NCI-H510A treated with DMSO at 0.1 percent for 48 hours (cell line): ENCODE results near the gene ZNF365.
"Not testable (repeated sequence)": the region's sequence is repeated elsewhere in the genome, so short reads cannot be mapped to it uniquely, and the experiment has no call there.

ENCODE experiments used
- DNase-seq: peaks from one replicate; lab custom pipeline; 2025; lab: John Stamatoyannopoulos, UW

ZNF365 gene

GRCh38 chr10:62377966-62378365 is 3.8 kb downstream of the ZNF365 start:
- DNase-seq: no peak

DNA sequence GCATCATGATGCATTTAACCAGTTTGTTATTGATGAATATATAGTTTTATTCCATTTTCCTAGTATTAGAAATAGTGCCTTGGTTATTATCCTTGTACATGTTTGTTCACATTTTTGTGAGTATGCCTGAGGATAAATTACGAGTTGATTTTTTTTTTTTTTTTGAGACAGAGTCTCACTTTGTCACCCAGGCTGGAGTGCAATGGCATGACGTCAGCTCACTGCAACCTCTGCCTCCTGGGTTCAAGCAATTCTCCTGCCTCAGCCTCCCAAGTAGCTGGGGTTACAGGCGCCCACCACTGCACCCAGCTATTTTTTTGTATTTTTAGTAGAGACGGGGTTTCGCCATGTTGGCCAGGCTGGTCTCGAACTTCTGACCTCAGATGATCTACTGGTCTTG is 4.7 kb downstream of the ZNF365 start:
- not testable (repeated sequence) for DNase-seq

DNA sequence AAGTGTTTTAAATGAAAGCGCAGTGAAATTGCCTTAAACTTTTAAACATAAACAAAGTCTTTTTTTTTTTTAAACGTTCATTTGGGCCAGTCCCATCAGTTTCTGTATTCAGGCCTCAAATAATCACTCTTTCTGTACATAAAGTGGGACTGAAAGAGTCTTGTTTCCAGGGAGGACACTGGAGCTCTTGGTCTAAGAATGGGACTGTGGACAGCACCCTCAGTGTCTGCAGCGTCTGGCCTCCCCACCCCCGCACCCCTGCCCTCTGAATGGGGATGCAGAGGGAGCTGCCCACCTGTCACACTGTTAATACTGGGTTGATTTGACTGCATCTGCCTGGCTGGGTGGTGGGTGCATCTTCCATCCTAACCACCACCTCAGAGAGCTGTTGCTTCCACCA is 5.2 kb downstream of the ZNF365 start:
- DNase-seq: no peak

- DNase-seq: peak; percentile 42
These were observed 5.8 kb downstream of the ZNF365 start for GRCh38 chr10:62380016-62380415.

DNA sequence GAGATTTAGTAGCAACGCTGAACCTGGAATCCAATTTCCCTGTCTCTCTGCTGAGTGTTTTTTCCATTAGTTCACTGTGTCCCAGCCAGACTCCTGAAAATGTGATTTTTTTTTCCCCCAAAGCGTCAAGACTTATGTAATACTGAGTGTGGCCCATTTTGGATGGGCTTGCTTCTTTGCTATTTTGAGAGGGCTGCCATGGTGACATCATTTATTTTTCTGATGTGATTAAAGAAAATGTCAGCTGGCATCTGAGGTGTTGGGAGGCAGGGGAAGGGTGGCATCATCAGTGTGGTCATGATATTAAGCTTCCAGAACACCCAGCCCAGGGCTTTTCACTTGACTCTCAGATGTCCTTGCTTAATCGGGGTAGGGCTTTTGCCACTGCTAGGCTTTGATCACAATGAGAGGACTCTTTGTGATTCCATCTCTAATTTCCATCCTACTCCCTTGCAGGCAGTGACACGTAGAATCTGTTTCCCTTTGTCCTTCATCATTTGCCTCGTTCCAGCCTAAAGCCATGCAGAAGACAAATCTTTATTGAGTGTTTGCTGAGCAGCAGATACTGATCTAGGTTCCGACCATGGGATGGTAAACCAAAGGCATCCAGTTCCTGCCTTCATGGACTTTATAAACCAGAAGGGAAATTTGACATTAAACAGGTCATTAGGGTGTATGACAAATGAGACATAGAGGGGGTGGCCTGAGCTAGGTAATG is 7.4 kb downstream of the ZNF365 start:
- no peak for DNase-seq

GRCh38 chr10:62382831-62383230 is 8.7 kb downstream of the ZNF365 start:
- DNase-seq: no peak

GRCh38 chr10:62384057-62384446 is 9.9 kb downstream of the ZNF365 start:
- no peak for DNase-seq

GRCh38 chr10:62384447-62385081 is 10.4 kb downstream of the ZNF365 start:
- no peak for DNase-seq

DNA sequence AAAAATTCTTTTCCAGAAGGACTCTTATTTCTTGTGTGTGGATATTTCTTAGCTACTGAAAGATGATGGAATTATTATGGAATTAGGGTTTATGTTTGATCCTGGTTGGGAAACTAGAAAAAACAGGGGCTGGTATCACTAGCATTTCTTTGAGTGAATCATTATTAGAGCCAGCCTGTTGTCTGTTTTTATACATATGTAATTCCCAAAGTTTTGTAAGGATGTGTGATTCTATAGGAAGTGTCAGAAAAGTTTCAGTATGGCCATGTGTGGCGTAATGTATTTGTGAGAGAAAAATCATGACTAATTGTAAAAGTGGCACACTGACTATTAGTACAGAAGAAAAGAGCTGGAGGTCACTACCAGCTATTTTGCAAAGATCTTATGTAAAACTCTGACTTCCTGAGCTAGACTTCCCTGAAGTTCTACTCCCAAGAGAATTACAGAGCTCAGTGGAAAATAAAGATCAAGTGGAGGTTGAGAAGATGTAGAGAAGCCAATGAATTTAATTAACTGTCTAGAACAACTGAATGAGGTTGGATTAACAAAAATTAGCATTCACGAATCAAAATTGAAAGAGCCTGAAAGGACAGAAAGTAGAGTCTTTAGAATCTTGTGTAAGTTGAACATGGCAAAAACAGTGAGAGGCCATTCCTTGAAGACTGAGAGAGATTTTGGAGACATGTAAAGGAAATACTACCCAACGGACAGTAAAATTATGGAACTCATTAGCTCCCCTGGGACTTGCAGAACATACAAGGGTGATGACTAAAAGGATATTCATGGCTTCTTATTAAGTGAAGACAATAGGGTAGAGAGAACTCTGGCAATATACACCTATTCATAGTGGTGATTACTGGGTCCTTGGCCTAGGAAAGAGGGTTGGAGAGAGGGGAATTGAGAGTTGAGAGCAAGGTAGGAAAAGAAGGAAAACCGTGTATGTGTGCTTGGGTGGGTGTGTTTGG is 12.5 kb downstream of the ZNF365 start:
- no peak for DNase-seq

DNA sequence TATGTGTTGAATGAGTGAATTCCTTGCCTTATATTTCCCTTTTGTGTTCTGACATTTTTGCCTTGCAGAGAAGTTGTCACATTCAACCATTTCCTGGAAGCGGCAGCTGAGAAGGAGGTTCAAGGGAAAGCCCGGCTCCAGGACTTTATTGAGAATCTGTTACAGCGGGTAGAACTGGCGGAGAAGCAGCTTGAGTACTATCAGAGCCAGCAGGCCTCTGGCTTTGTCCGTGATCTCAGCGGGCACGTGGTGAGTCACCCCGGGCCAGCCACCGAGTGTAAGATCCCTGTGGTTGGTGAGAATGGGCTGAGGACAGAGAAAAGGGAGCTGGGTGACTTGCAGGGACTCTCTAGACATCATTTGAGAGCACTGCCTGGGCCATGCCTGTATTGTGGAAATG is 14.2 kb downstream of the ZNF365 start:
- no peak for DNase-seq

DNA sequence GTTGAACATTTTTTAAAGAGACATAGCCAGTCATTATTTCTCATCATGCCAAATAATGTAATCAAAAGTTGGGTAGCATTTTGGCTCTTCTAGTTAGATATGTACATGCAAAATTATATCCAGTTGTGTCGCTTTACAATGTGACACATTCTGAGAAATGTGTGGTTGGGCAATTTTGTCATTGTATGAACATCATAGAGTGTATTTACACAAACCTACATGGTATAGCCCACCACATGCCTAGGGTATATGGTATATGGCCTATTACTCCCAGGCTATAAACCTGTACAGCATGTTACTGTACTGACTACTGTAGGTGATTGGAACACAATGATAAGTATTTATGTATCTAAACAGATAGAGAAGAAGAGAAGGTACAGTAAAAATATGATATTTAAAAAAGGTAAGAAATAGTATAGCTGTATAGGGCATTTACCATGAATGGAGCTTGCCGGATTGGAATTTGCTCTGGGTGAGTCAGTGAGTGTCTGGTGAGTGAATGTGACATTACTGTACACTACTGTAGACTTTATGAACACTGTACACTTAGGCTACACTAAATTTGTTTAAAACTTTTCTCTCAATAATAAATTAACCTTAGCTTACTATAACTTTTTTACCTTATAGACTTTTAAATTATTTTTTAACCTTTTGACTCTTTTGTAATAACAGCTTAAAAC is 16.5 kb downstream of the ZNF365 start:
- no peak for DNase-seq

DNA sequence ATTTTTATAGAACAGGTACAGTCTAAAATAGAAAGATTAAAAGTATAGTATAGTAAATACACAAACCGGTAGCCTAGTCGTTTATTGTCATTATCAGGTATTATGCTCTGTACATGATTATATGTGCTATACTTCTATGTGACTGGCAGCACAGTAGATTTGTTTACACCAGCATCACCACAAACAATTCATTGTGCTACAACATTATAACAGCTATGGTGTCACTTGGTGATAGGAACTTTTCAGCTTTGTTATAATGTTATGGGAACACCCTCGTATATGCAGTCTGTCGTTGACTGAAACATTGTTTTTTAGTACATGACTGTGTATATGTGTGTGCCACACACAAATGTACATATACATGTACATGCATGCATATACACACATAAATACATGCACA is 19.1 kb downstream of the ZNF365 start:
- no peak for DNase-seq

DNA sequence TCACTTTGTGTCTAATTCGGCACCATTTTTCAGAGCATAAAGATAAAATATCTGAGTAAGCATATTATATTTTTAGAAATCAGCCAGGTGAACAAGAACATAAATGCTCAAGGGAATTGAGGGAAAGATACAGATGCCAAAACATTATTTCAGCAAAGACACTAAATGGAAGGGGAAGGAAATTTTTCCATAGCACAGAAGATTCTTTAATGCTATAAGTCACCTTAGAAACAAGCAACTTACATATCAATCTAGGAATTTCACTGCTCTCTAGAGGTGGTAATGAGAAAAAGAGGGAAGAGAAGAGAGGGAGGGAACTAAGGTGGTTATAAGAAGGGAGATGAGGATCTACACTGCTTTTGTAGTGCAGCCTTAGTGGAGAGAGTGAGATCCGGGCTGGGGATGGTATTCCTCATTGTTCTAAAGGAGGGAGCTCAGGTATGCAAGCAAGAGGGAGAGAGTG is 20.4 kb downstream of the ZNF365 start:
- no peak for DNase-seq

DNA sequence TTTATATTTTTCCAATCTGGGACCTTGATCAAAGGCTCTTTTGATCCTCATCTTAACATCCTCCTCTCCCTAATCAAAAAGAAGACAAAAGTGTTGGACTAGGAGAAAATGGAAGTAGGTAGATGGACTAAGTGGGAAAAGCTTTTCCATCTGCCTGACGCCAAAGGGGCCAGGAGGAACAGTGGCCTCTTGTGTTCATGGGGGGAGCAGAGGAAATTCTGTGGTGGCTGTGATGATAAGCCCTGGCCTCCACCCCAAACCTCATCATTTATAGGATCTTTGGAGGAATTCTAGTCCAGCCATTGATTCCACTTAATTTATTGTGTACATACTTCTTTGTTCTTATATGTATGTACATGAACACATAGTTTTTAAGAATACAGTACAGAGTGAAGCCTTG is 21.7 kb downstream of the ZNF365 start:
- no peak for DNase-seq

DNA sequence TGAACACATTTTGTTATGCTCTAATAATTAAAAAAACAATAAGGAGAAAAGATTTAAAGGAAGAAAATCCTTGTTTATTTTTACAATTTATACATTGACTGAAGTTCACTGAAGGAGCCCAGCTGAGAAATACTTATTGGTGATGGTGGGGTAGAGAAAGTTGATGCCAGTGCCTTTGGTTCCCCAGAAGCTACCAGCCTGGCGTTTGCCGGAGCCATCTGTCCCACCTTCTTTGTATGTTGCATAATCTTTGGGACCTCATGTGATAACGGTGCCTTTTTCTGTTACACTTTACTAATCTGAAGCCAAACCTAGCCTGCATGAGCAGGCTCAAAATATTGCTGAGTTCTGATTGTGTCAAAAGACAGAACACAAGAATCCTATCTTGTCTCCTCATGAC is 22.7 kb downstream of the ZNF365 start:
- no peak for DNase-seq

- no peak for DNase-seq
These were observed 25.0 kb downstream of the ZNF365 start for GRCh38 chr10:62399211-62399610.

DNA sequence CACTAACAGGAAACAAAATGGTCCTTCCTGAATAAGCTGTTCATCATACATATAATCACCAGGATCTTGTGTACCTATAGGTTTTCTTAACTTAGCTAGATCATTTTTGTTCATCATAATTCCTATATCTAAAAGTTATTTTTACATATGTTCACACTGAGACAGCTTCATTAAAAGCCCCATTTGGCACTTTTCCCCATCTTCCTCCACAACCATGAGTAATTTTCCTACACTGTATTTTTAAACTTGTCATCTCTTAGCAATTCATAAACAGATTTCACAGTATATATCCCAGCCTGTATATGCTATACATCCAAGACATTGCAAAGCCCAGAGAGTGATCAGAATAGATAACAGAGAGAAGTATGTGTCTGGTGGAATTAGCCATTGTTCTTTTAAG is 28.3 kb downstream of the ZNF365 start:
- no peak for DNase-seq

DNA sequence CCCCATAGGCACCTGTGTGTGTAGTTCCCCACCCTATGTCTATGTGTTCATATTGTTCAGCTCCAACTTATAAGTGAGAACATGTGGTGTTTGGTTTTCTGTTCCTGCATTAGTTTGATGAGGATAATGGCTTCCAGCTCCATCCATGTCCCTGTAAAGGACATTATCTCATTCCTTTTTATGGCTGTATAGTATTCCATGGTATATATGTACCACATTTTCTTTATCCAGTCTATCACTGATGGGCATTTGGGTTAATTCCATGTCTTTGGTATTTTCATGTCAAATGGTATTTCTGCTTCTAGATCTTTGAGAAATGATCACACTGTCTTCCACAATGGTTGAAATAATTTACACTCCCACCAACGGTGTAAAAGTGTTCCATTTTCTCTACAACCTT is 36.4 kb downstream of the ZNF365 start:
- not testable (repeated sequence) for DNase-seq

DNA sequence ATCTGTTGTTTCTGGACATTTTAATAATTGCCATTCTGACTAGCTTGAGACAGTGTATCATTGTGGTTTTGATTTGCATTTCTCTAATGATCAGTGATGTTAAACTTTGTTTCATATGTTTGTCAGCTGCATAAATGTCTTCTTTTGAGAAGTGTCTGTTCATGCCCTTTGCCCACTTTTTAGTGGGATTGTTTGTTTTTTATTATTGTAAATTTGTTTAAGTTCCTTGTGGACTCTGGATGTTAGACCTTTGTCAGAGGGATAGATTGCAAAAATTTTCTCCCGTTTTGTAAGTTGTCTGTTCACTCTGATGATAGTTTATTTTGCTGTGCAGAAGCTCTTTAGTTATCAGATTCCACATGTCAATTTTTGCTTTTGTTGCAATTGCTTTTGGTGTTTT is 36.8 kb downstream of the ZNF365 start:
- not testable (repeated sequence) for DNase-seq

DNA sequence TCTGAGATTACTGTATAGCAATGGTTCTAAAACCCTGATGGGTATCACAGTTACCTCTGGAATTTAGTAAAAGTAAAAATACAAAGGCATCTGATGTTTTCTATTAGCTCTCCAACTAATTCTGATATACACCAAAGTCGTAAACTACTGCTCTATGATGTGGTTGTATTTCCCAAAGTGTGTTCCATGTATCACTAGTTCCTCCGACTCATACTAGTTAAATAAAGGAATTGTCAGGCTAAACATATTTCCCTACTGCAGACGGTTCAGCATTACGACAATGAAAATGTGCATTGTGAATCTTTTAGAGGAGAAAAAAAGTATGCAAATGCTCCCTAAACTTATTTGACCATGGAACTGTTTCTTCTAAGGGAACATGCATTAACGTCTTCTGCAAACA is 38.9 kb downstream of the ZNF365 start:
- no peak for DNase-seq

- DNase-seq: no peak
These were observed 39.5 kb downstream of the ZNF365 start for GRCh38 chr10:62413652-62414051.

DNA sequence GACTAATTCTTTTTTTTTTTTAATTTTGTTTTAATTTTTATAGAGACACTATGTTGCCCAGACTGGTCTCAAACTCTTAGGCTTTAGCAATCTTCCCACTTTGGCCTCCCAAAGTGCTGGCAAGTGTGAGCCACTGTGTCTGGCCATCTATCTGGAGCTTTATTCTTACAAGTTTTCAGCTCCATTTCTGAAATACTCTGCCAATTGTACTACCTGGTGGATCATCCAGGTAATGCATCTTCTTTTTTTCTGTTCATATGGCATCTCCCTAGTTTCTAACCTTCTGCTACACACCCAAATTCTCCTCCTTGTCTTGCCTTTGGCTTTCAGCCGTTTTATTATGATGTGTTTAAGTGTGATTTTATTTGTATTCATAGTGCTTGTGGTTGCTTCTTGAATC is 40.2 kb downstream of the ZNF365 start:
- no peak for DNase-seq
